HG02571 (cell line): ENCODE measurements around the gene YOD1.

ENCODE experiments used
- ATAC-seq: cut with Tn5 transposase; IDR thresholded peaks from one replicate; pipeline ENCODE4 v1.9.1; 2021; ENCODE audit warnings: mild to moderate bottlenecking, moderate library complexity; ENCODE audit not compliant: unreplicated experiment

YOD1 gene

GRCh38 chr1:207013321-207014085 is 37.5 kb downstream of the YOD1 start:
- ATAC-seq: no peak

DNA sequence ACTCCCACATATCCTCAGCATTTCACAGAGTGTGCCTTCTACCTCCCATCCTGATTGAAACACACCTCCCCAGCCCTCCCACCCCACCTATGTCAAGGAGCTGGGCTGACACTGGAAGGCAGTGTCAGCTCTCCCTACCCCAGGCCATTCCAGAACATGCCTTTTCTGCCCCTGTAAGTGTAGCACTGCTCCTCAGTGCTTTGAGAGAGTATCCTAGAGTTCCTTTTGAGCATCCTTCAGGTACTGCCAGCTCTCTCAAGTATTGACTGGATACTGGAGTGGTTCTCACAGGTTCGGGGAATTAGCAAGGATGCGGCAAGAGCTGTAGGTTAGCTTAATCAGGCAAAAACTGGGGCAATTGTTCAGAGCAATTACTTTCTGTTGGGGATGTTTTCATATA is 40.3 kb downstream of the YOD1 start:
- no peak for ATAC-seq

- ATAC-seq: no peak
Measured at GRCh38 chr1:207009945-207010344, 41.1 kb downstream of the YOD1 start.

GRCh38 chr1:207009182-207009850 is 41.7 kb downstream of the YOD1 start:
- ATAC-seq: no peak

GRCh38 chr1:207007352-207008033 is 43.5 kb downstream of the YOD1 start:
- ATAC-seq: no peak

DNA sequence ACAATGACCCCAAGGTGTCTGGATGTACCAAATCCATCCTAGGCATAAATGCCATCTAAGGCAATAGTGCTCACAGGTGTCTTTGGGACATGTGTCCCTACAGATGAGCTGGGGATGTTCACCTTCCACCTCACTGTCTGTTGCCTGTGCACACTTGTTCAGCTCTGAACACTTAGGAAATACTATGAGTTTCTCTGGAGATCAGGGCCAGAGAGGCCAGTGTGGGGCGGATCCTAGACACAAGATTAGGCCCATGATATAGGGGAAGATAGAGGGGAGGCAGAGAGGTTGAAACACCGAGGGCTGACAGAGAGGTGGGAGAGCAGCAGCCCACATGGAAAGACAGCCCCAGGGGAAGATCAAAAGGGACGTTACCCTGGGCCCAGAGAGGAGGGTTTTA is 44.1 kb downstream of the YOD1 start:
- ATAC-seq: no peak

DNA sequence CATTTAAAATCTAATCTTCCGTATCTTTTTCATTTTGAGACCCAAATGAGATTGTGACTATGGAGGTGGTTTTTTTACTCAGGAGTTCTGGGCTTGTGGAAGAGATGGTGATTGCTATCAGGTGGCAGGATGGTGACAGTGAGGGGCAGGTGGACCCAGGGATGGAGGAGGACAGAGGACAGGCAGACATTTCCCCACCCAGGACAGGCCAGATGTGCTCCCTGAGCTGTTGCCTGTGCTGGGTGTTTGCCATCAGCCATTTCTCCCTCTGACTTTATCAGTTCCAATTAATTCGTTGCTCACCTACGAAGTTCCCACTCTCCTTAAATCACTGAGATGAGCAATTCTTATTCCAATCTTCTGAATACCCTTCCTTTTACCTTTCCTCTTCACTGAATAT is 44.9 kb downstream of the YOD1 start:
- no peak for ATAC-seq

- ATAC-seq: no peak
Measured at GRCh38 chr1:207004931-207005830, 45.8 kb downstream of the YOD1 start.

GRCh38 chr1:207003210-207003609 is 47.8 kb downstream of the YOD1 start:
- no peak for ATAC-seq

DNA sequence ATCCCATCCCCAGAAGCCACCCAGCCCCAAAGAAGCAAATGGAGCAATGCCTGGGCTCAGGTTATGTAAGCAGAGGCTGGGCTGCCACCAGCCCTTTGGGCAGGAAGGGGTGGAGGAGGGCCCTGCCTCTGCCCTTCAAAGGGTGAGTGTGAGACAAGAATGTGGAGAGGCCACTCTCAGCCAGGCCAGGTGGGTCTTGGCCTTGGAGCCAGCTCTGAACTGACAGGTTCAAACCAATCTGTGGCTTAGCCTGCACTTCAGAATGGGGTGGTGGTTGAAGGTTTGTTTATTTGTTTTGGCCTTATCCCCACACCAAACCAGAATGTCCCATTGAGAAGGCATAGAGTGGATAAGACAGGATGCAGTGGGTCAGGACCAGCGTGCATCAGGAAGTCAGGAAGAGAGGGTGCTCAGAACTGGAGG is 48.3 kb downstream of the YOD1 start:
- ATAC-seq: no peak

- ATAC-seq: no peak
Measured at GRCh38 chr1:207001492-207002245, 49.3 kb downstream of the YOD1 start.

DNA sequence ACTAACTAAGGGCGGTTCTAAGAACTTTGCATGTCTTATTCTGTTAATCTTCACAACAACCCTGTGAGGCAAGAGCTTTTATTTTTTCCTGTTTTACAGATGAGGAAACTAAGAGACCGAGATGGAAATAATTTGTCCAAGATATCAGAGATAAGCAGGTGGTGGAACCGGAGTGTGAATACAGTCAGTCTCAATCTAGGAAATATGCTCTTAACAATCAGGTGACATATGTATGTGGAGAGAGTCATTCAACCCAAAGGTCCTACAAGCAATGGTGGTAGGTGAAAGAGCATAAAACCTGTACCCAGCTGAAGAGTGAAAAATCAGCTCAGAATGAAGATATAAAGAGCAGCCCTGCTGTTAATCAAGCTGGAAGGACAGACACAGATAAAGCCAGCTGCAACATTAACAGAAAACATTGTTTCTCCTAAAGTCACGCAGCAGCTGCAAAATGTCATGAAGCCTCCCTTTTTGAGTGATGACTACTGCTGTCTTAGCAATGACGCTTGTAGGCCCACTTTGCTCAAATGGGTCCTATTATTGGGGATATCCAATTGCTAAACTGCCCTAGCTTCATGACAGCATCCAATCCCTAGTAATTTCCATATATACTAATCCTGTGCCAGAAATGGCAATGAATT is 50.2 kb downstream of the YOD1 start:
- no peak for ATAC-seq

DNA sequence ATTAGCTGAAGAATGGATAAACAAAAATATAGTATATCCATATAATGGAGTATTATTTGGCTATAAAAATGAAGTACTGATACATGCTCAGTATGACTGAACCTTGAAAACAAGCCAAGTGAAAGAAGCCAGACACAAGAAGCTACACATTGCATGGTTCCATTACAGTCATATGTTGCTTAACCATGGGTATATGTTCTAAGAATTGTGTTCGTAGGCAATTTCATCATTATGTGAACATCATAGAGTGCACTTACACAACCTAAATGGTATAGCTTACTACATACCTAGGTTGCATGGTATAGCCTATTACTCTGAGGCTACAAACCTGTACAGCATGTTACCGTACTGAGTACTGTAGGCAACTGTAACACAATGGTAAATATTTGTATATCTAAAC is 52.2 kb downstream of the YOD1 start:
- no peak for ATAC-seq
